Endothelial cell of umbilical vein (primary cell): ENCODE data around the gene AKAP6. TPM values are rescaled to one million over a fixed set of nuclear protein-coding genes. Genes with fewer than 3 reads are reported as not detected.

Experiments
- BruUV-seq: library from RNA; stranded (reverse); fragments of 400-500 nt; replicated peaks from 2 replicates; lab custom pipeline; 2021; lab: Mats Ljungman, UMichigan
- CTCF ChIA-PET: fragments of 300-600, 350-600 bp; sonication (Branson Sonifier 250); formaldehyde crosslinking; loops from one replicate; lab custom pipeline; 2021; ENCODE audit warnings: antibody characterized with exemption, inconsistent platforms; lab: Charles Lee
- POLR2A ChIA-PET: fragments of 300-600, 350-600 bp; sonication (Branson Sonifier 250); formaldehyde crosslinking; loops from one replicate; lab custom pipeline; 2021; ENCODE audit warnings: antibody characterized with exemption, inconsistent platforms; lab: Charles Lee
- DNase-seq: peaks from one replicate; pipeline ENCODE4 v3.0.0-alpha.2; 2011; ENCODE audit warnings: low read depth, low spot score
- FAIRE-seq: peaks from 2 replicates; lab custom pipeline; 2011; peaks lifted over from hg19 to GRCh38; lab: Jason Lieb, UNC
- H2AFZ ChIP-seq: 2 replicates; pipeline ENCODE4 v1.6.0; 2012; ENCODE audit warnings: low read depth, low read length, control low read depth, inconsistent platforms
- H3K27ac ChIP-seq: 2 replicates; pipeline ENCODE4 v1.5.1; 2011; ENCODE audit warnings: low read depth, mild to moderate bottlenecking, control low read depth, low read length, moderate library complexity; ENCODE audit not compliant: insufficient read depth
- H3K27me3 ChIP-seq, 2 experiments: 2 replicates each; pipeline versions ENCODE4 v1.6.0 to v1.6.1; 2011; ENCODE audit warnings: low read length in 2 of 2, mixed read lengths in 1 of 2; ENCODE audit not compliant: control insufficient read depth in 2 of 2, insufficient read depth in 2 of 2
- H3K36me3 ChIP-seq, 2 experiments: 2 replicates in 1 of 2; 3 replicates in 1 of 2; pipeline ENCODE4 v1.5.1; 2011; ENCODE audit warnings: low read length in 2 of 2, mild to moderate bottlenecking in 1 of 2, moderate library complexity in 1 of 2; ENCODE audit not compliant: control insufficient read depth in 2 of 2, insufficient read depth in 2 of 2; ENCODE audit errors: extremely low read depth in 1 of 2
- H3K4me1 ChIP-seq: 3 replicates; pipeline ENCODE4 v1.5.1; 2011; ENCODE audit warnings: mild to moderate bottlenecking, low read length; ENCODE audit not compliant: control insufficient read depth, insufficient read depth; ENCODE audit errors: extremely low read depth
- H3K4me2 ChIP-seq: 2 replicates; pipeline ENCODE4 v1.6.1; 2011; ENCODE audit warnings: low read length, control low read depth, mixed read lengths; ENCODE audit not compliant: insufficient read depth
- H3K4me3 ChIP-seq, 3 experiments: fragments of 200-600 bp in 1 of 3; sonication (generic), shearing (Covaris generic) in 1 of 3; replicated peaks in 1 of 3; 2 replicates each; pipeline ENCODE4 v1.5.1; 2011 to 2016; ENCODE audit warnings: control low read depth in 3 of 3, low read length in 3 of 3, mild to moderate bottlenecking in 2 of 3, inconsistent platforms in 1 of 3, low read depth in 1 of 3, moderate library complexity in 1 of 3; ENCODE audit not compliant: insufficient read depth in 1 of 3
- H3K79me2 ChIP-seq: 2 replicates; pipeline ENCODE4 v1.6.0; 2012; ENCODE audit warnings: low read length, inconsistent platforms; ENCODE audit not compliant: control insufficient read depth, insufficient read depth
- H3K9ac ChIP-seq: replicated peaks from 2 replicates; pipeline ENCODE3; 2011; ENCODE audit warnings: low read length, control low read depth; ENCODE audit not compliant: insufficient read depth; ENCODE audit errors: extremely low read depth
- H3K9me1 ChIP-seq: replicated peaks from 3 replicates; pipeline ENCODE4 v1.6.0; 2011; ENCODE audit warnings: mild to moderate bottlenecking, low read length; ENCODE audit not compliant: control insufficient read depth, insufficient read depth; ENCODE audit errors: extremely low read depth
- H3K9me3 ChIP-seq: replicated peaks from 2 replicates; pipeline ENCODE4 v1.5.1; 2012; ENCODE audit warnings: low read length, inconsistent platforms; ENCODE audit not compliant: control insufficient read depth, insufficient read depth
- H4K20me1 ChIP-seq: replicated peaks from 2 replicates; pipeline ENCODE3; 2011; ENCODE audit warnings: mild to moderate bottlenecking, low read length; ENCODE audit not compliant: control insufficient read depth, insufficient read depth; ENCODE audit errors: extremely low read depth
- EZH2 ChIP-seq: IDR thresholded peaks from 2 replicates; pipeline ENCODE4 v1.6.1; 2012; ENCODE audit warnings: borderline replicate concordance, low read depth, mild to moderate bottlenecking, moderate library complexity, low read length, inconsistent platforms; ENCODE audit not compliant: severe bottlenecking
- GATA2 ChIP-seq: IDR thresholded peaks from 2 replicates; pipeline ENCODE4 v1.7.0; 2011; ENCODE audit warnings: low read depth, mild to moderate bottlenecking, moderate library complexity, mixed read lengths, low read length; ENCODE audit not compliant: insufficient read length, insufficient read depth
- MYC ChIP-seq: IDR thresholded peaks from one replicate; pipeline ENCODE4 v1.6.1; 2011; ENCODE audit warnings: mild to moderate bottlenecking, low read depth, low read length
- POLR2AphosphoS5 ChIP-seq: IDR thresholded peaks from 2 replicates; pipeline ENCODE4 v1.6.1; 2012; ENCODE audit warnings: low read depth, mild to moderate bottlenecking, control low read depth, low read length, moderate library complexity; ENCODE audit not compliant: insufficient read depth
- dilution Hi-C: fragments of 300-500 bp; cut with MboI; formaldehyde crosslinking; loops from one replicate; pipeline ENCODE4 v1.15.0; 2019; ENCODE audit warnings: low sequenced_read_pairs; ENCODE audit not compliant: extremely low pct_ligation_motif_present
- intact Hi-C: fragments of 100-400 bp; cut with micrococcal nuclease; formaldehyde crosslinking; loops from one replicate; pipeline ENCODE4 v1.10.0; 2022
- polyA plus RNA-seq, 4 experiments: library from polyadenylated mRNA; depleted of rRNA in 3 of 4; stranded (reverse) in 3 of 4; unstranded in 1 of 4; fragments of >200 nt; gene quantifications; 2 replicates each; pipeline versions ENCODE4 v1.2.1 to v1.2.3, GENCODE V29; 2011 to 2012; ENCODE audit warnings: missing spikeins in 1 of 4
- total RNA-seq: library from RNA; stranded (reverse); gene quantifications from 2 replicates; pipeline ENCODE4 v1.2.3, GENCODE V29; 2021
- TF ChIP-seq, protein P1 (sequence below): IDR thresholded peaks from 2 replicates; pipeline ENCODE4 v1.6.1; 2011; ENCODE audit not compliant: insufficient read depth, insufficient read length
- TF ChIP-seq, protein P2 (sequence below), 2 donors: IDR thresholded peaks; 1 replicate in 1 of 2; 2 replicates in 1 of 2; pipeline ENCODE4 v1.5.1; 2011; ENCODE audit warnings: low read length in 2 of 2, mild to moderate bottlenecking in 2 of 2, moderate library complexity in 2 of 2, control low read depth in 1 of 2, inconsistent platforms in 1 of 2, low read depth in 1 of 2; ENCODE audit not compliant: insufficient read depth in 1 of 2; ENCODE audit errors: extremely low read depth in 1 of 2

AKAP6 gene
- total and polyA plus RNA-seq, 2 donors (not counting 3 experiments of a cell fraction or from before 2014, with no cell fraction given) = 0.03 to 0.49 TPM

DNA sequence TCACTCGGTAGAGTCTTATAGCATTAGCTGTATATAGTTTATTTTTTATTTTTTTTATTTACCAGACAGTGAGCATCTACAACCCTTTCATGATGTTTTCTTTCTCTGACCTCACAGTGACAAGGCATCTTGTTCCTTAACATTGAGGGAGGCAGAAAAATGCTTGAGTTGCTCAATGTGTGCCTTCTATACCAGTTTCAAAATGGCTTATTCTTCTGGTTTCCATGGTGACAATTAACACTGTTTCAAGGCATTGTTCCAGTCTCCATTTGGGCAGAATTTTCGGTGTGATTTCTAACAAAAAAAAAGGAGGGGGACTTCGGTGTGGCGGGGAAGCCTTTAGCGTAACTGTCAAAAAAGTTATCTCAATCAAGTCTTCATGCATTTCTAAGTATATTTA is 399.9 kb downstream of the AKAP6 start:
- CTCF ChIA-PET = no interaction called here
- H3K36me3 ChIP-seq = no peaks in the 10 kb centered on the region
- no peaks in the 10 kb centered on the region for H3K9me1 ChIP-seq
- no peak for FAIRE-seq
- no TSS peak for BruUV-seq
- no peak for DNase-seq
- H3K27me3 ChIP-seq = no peaks in the 10 kb centered on the region
- dilution Hi-C loops = no loop called here
- H3K79me2 ChIP-seq = no peaks in the 10 kb centered on the region
- no peaks in the 10 kb centered on the region for H4K20me1 ChIP-seq
- intact Hi-C loops = no loop called here
- no peaks in the 10 kb centered on the region for H3K4me1 ChIP-seq
- TF ChIP-seq, protein P1, sequence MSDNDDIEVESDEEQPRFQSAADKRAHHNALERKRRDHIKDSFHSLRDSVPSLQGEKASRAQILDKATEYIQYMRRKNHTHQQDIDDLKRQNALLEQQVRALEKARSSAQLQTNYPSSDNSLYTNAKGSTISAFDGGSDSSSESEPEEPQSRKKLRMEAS = no peak
- TF ChIP-seq POLR2AphosphoS5 (no peak), GATA2 (no peak), EZH2 (no peak), MYC (no peak)
- TF ChIP-seq, protein P2, sequence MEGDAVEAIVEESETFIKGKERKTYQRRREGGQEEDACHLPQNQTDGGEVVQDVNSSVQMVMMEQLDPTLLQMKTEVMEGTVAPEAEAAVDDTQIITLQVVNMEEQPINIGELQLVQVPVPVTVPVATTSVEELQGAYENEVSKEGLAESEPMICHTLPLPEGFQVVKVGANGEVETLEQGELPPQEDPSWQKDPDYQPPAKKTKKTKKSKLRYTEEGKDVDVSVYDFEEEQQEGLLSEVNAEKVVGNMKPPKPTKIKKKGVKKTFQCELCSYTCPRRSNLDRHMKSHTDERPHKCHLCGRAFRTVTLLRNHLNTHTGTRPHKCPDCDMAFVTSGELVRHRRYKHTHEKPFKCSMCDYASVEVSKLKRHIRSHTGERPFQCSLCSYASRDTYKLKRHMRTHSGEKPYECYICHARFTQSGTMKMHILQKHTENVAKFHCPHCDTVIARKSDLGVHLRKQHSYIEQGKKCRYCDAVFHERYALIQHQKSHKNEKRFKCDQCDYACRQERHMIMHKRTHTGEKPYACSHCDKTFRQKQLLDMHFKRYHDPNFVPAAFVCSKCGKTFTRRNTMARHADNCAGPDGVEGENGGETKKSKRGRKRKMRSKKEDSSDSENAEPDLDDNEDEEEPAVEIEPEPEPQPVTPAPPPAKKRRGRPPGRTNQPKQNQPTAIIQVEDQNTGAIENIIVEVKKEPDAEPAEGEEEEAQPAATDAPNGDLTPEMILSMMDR (IDR thresholded peaks at IDR 0.05; ENCODE audit: extremely low read depth in 1 of 2, insufficient read depth in 1 of 2, low read depth in 1 of 2, low read length in 2 of 2) = no peak
- no peak overlapping the region for H3K4me3 ChIP-seq
- H3K9ac ChIP-seq = no peak overlapping the region
- no peak overlapping the region for H3K27ac ChIP-seq
- H3K9me3 ChIP-seq = no peaks in the 10 kb centered on the region
- POLR2A ChIA-PET = no interaction called here
- no peak overlapping the region for H3K4me2 ChIP-seq
- no peak overlapping the region for H2AFZ ChIP-seq
